Endothelial cell of umbilical vein (primary cell): Measurements from ENCODE around the gene HSPA12A.

Experiments used
- CTCF ChIP-seq, 2 donors: IDR thresholded peaks; 1 replicate in 1 of 2; 2 replicates in 1 of 2; pipeline ENCODE4 v1.5.1; 2011; ENCODE audit warnings: low read length in 2 of 2, mild to moderate bottlenecking in 2 of 2, moderate library complexity in 2 of 2, control low read depth in 1 of 2, inconsistent platforms in 1 of 2, low read depth in 1 of 2; ENCODE audit not compliant: insufficient read depth in 1 of 2; ENCODE audit errors: extremely low read depth in 1 of 2
- EZH2 ChIP-seq: IDR thresholded peaks from 2 replicates; pipeline ENCODE4 v1.6.1; 2012; ENCODE audit warnings: borderline replicate concordance, low read depth, mild to moderate bottlenecking, moderate library complexity, low read length, inconsistent platforms; ENCODE audit not compliant: severe bottlenecking
- FOS ChIP-seq: IDR thresholded peaks from 2 replicates; pipeline ENCODE4 v1.6.1; 2011; ENCODE audit warnings: mild to moderate bottlenecking, low read length, moderate library complexity, borderline replicate concordance; ENCODE audit not compliant: insufficient read depth
- GATA2 ChIP-seq: IDR thresholded peaks from 2 replicates; pipeline ENCODE4 v1.7.0; 2011; ENCODE audit warnings: low read depth, mild to moderate bottlenecking, moderate library complexity, mixed read lengths, low read length; ENCODE audit not compliant: insufficient read length, insufficient read depth
- JUN ChIP-seq: IDR thresholded peaks from 2 replicates; pipeline ENCODE4 v1.6.1; 2011; ENCODE audit warnings: borderline replicate concordance, low read depth; ENCODE audit not compliant: insufficient read length, insufficient read depth
- MAX ChIP-seq: IDR thresholded peaks from 2 replicates; pipeline ENCODE4 v1.6.1; 2011; ENCODE audit not compliant: insufficient read depth, insufficient read length
- MYC ChIP-seq: IDR thresholded peaks from one replicate; pipeline ENCODE4 v1.6.1; 2011; ENCODE audit warnings: mild to moderate bottlenecking, low read depth, low read length
- POLR2A ChIP-seq: IDR thresholded peaks from 2 replicates; pipeline ENCODE4 v1.6.1; 2012; ENCODE audit warnings: low read depth, mild to moderate bottlenecking, control low read depth, low read length
- POLR2AphosphoS5 ChIP-seq: IDR thresholded peaks from 2 replicates; pipeline ENCODE4 v1.6.1; 2012; ENCODE audit warnings: low read depth, mild to moderate bottlenecking, control low read depth, low read length, moderate library complexity; ENCODE audit not compliant: insufficient read depth

- TF ChIP-seq CTCF (IDR thresholded peaks at IDR 0.05; ENCODE audit: extremely low read depth in 1 of 2, insufficient read depth in 1 of 2, low read depth in 1 of 2, low read length in 2 of 2): no peak
- TF ChIP-seq POLR2A: no peak
- no peak for TF ChIP-seq JUN
- no peak for TF ChIP-seq GATA2
- TF ChIP-seq EZH2: no peak
- no peak for TF ChIP-seq POLR2AphosphoS5
- no peak for TF ChIP-seq MAX
- no peak for TF ChIP-seq MYC
- no peak for TF ChIP-seq FOS
These were observed 42.9 kb upstream of the HSPA12A start for GRCh38 chr10:116785282-116785681.
